ENCODE data around the gene IL12A.

Gene IL12A

DNA sequence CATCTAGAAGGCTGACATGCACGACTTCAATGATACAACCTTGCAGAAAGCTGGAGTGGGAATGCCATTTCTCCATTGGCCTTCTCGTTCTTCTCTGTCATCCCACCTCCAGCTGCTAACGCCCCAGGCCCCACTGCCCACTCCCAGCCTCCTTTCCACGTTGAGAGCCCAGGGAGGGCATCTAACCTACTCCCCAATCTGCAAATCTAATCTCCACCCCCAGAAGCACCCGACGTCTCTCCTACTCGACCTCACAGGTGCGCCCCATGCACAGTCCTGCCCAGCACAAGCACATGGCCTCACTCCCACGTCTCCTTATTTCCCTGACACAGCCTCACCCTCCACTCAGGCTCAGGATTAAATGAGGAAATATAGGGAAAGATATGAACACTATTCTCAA is 33.4 kb downstream of the IL12A start:
- H3K4me3 ChIP-seq (ENCODE audit: control insufficient read depth, low read depth, low read length): no peak overlapping the region
- DNase-seq (ENCODE audit: low read depth): no peak
- TF ChIP-seq, protein P1, sequence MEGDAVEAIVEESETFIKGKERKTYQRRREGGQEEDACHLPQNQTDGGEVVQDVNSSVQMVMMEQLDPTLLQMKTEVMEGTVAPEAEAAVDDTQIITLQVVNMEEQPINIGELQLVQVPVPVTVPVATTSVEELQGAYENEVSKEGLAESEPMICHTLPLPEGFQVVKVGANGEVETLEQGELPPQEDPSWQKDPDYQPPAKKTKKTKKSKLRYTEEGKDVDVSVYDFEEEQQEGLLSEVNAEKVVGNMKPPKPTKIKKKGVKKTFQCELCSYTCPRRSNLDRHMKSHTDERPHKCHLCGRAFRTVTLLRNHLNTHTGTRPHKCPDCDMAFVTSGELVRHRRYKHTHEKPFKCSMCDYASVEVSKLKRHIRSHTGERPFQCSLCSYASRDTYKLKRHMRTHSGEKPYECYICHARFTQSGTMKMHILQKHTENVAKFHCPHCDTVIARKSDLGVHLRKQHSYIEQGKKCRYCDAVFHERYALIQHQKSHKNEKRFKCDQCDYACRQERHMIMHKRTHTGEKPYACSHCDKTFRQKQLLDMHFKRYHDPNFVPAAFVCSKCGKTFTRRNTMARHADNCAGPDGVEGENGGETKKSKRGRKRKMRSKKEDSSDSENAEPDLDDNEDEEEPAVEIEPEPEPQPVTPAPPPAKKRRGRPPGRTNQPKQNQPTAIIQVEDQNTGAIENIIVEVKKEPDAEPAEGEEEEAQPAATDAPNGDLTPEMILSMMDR (conservative IDR thresholded peaks at IDR 0.05; ENCODE audit: control insufficient read depth, insufficient read depth, low read depth, low read length): no peak

DNA sequence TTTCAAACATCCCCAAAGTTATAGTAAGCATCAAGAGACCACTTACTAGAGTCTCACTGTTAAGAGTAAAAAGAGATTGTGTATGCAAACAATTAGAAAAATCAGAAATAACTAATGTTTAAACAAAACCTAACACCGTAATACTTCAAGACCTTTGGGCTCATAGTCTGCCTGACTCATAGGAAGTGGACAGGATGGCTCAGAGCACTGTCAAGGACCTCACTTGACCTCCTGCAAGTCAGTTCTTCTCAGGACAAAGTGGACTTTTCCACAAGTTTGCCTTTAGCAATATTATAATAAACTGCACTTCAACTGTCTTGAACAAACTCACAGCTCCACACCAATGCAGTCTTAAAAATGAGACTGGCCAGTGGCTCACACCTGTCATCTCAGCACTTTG is 34.8 kb downstream of the IL12A start:
- H3K4me3 ChIP-seq (ENCODE audit: control insufficient read depth, low read depth, low read length): no peak overlapping the region
- TF ChIP-seq, protein P1 (conservative IDR thresholded peaks at IDR 0.05; ENCODE audit: control insufficient read depth, insufficient read depth, low read depth, low read length): no peak
- peak; percentile 48 for DNase-seq (ENCODE audit: low read depth)

DNA sequence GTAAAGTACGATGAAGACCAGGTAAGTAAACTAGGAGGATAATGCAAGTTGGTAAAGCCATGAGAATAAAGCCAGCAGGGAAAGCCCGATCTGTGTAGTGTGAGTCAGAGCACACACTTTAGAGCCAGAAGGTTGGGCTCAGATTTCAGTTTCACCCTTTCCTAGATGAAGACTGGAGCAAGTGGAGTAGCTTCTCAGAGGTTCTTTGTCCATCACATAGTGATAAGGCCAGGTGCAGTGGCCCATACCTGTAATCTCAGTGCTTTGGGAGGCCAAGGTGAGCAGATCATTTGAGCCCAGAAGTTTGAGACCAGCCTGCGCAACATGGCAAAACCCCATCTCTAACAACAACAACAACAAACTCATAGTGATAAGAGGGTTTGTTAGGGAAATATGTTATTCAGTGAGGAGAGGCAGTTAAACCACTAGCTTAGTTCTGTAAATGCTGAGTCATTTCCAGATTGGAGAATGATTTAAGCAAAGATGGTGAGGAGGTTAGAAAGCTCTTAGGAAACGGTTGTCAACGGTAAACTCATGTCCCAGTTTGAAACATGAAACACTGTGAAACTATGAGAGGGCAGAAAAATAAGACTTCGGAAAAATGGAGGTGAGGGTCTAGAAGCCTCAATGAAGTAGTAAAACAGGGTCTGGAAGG is 39.0 kb downstream of the IL12A start:
- no peak overlapping the region for H3K4me3 ChIP-seq (ENCODE audit: control insufficient read depth, low read depth, low read length)
- TF ChIP-seq, protein P1 (conservative IDR thresholded peaks at IDR 0.05; ENCODE audit: control insufficient read depth, insufficient read depth, low read depth, low read length): no peak

DNA sequence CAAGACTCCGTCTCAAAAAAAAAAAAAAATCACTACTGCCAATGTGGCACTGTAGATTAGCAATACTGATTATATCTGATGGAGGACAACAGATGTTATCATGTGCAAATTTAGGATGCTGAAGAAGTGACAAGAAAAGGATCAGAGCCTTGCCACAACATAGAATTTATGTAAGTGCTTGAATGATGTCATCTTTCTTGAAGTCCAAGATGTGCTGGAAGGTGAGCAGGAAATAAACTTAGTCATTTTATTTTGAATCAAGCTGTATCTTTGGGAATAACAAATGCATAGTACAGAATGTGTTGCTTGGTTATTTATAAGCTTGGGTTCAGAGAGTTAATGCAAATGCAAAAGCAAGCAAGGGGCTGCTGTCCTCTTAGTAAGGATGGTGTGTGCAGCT is 47.1 kb downstream of the IL12A start:
- TF ChIP-seq, protein P1 (conservative IDR thresholded peaks at IDR 0.05; ENCODE audit: control insufficient read depth, insufficient read depth, low read depth, low read length): no peak
- DNase-seq (ENCODE audit: low read depth): no peak
- no peak overlapping the region for H3K4me3 ChIP-seq (ENCODE audit: control insufficient read depth, low read depth, low read length)

More for the DNA sequence above, 39.0 kb downstream of the IL12A start:
- peak; percentile 73 for DNase-seq (ENCODE audit: low read depth)

DNA sequence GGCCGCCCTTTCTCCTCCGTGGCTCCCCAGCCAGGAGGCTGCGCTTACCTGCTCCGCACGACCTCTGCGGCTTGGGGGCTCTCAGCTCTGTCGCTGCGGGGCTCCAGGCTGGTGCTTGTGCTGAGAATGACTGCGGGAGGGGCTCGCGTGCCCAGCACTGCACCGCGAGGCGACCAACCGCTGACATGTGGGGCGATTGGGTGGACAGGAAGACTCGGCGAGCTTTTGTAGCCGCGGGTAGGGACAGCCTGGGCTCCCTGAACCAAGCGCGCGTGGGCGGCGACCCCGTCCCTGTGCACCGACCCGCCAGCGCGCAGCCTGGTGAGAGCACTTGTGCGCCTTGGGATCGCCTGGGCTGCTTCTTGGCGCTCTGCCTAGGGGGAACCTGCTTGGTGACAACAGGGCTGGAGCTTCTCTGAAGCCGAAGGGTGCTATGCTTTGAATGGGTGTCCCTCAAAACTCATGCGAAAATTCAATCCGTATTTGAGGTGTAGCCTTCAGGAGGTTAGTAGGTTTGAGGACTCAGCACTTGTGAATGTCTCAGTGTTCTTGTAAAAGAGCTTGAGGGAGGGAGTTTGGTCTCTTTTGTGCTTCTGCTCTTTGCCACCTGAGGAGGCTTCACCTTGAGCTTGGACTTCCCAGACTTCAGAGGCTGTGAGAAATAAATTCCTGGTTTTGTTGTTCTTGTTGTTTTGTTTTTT is 50.4 kb downstream of the IL12A start:
- no peak for DNase-seq (ENCODE audit: low read depth)
- peak overlapping the region; percentile 1 for H3K4me3 ChIP-seq (ENCODE audit: control insufficient read depth, low read depth, low read length)
- TF ChIP-seq, protein P1 (conservative IDR thresholded peaks at IDR 0.05; ENCODE audit: control insufficient read depth, insufficient read depth, low read depth, low read length): no peak

DNA sequence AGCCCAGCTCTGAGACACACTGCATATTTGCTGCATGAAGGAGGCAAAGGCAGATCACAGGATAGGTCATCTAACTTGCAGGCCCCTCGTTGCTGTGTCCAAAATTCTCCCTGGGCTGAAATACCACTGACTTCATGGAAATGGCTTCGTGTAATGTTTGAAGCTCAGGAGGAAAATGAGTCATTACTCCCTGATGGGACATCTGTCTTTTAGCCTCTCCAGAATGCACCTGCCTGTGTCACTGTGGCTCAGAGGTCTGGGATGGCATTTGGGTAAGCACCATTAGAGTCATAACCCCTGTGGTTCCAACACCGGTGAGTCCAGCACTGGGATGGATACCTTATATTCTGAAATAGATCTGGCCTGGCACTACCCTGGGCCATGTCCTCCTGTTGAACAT is 51.5 kb downstream of the IL12A start:
- TF ChIP-seq, protein P1 (conservative IDR thresholded peaks at IDR 0.05; ENCODE audit: control insufficient read depth, insufficient read depth, low read depth, low read length): no peak
- no peak for DNase-seq (ENCODE audit: low read depth)
- no peak overlapping the region for H3K4me3 ChIP-seq (ENCODE audit: control insufficient read depth, low read depth, low read length)

All from fibroblast of mammary gland (primary cell).